LHCN-M2 (cell line): ENCODE data around the gene COIL. TPM values are rescaled to one million over a fixed set of nuclear protein-coding genes. Genes with fewer than 3 reads are reported as not detected.

Source experiments
- DNase-seq: peaks from one replicate; pipeline ENCODE4 v3.0.0-alpha.2; 2012; ENCODE audit warnings: low read depth
- total RNA-seq: library from RNA; depleted of rRNA; stranded (reverse); fragments of >200 nt; gene quantifications from 2 replicates; pipeline ENCODE4 v1.2.3, GENCODE V29; 2014

The COIL gene
- total RNA-seq, 1 experiment from 2014 or later = 22.6 TPM

GRCh38 chr17:56910509-56911235 is 50.2 kb downstream of the COIL start:
- DNase-seq = no peak

- no peak for DNase-seq
Measured at GRCh38 chr17:56909742-56910508, 50.9 kb downstream of the COIL start.

GRCh38 chr17:56908001-56908542 is 52.8 kb downstream of the COIL start:
- peak; percentile 47 for DNase-seq

DNA sequence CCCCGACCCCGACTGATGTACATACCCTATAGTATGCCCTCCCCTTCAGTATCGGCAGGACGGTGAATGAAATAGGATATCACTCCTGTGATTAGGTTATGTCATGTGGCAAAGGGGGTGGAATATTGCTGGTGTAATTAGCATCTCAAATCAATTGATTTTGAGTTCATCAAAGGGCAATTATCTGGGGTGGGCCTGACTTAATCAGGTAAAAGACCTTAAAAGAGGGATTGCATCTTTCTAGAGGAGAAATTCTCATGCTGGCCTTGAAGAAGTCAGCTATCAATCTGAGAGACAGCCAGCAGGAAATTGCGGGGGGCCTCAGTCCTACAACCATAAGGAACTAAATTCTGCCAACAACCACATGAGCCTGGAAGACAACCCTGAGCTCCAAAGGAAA is 57.3 kb downstream of the COIL start:
- DNase-seq = no peak

- peak; percentile 89 for DNase-seq
Measured at GRCh38 chr17:56902348-56902747, 58.5 kb downstream of the COIL start.

- DNase-seq = no peak
Measured at GRCh38 chr17:56899403-56899802, 61.4 kb downstream of the COIL start.

DNA sequence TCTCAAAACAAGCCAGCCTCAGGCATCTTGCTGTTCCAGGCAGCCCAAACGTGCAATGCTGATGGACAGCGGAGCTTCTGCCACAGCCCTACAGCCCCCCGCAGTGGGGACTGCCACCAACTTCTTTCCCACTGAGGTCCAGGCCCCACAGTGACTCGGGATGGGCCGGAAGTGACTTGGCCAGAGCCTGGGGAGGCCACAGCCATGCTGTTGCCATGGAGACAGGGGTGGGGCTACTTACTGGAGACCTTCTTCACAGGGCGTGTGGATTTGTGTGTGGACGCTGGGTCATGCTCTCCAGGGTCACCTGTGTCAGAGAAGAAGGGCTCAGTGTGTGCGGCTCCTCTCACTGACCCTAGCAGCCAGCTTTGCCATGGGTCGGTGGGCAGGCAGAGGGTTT is 62.0 kb downstream of the COIL start:
- no peak for DNase-seq

DNA sequence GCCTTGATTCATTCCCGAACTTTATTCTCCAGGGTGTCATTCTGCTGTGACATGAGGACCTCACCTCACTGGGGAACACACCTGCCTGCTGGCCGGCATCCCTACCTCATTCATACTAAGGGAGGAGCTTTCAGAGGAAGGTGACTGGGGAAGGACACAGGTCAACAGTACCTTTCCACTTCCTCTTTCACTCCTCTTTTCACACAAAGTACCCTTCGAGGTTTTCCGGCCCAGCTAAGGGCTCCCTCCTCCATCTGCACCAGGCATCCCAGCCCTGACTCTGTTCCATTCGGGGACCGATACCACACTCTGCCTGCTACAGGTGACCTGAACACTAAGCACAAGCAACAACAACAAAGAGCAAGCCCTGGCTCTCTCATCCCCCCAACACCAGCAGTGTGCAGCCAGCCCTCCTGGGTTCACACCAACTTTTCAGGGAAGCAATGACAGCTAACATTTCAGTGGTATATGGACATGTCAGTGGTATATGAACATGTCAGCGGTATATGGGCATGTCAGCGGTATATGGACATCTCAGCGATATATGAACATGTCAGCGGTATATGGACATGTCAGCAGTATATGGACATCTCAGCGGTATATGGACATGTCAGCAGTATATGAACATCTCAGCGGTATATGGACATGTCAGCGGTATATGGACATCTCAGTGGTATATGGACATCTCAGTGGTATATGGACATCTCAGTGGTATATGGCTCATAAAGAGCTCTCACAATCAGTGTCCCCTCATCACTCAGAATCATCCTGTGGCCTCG is 63.0 kb downstream of the COIL start:
- DNase-seq = no peak

- no peak for DNase-seq
Measured at GRCh38 chr17:56896968-56897359, 63.9 kb downstream of the COIL start.

GRCh38 chr17:56896217-56896967 is 64.5 kb downstream of the COIL start:
- no peak for DNase-seq

DNA sequence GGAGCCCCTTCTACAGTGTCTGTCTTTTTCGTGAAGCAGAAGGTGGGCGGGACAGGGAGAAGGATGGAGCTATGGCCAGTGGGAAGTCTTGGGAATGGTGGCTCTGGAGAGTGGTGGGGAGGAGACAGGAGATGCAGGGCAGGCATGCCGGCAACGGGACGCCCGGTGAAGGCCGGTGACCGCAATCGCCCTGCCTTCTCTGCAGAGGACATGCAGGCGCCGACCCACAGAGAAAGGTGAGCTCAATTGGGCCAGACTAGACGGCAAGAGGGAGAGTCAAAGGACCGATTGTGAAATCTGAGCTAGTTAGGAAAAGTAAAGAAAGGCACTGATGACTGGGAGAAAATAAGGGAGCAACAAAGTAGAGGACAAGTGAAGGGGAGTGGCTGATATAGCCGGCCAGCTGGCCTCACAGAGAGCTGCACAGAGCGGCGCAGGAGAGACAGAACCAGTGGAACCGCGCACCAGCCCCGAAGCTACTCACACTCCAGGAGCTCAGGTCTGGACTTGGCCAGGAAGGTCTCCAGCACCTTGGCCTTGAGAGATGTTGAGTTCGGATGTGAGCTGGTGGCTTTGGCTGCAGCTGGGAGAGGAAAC is 65.9 kb downstream of the COIL start:
- DNase-seq = no peak

- DNase-seq = no peak
Measured at GRCh38 chr17:56893503-56893902, 67.3 kb downstream of the COIL start.

DNA sequence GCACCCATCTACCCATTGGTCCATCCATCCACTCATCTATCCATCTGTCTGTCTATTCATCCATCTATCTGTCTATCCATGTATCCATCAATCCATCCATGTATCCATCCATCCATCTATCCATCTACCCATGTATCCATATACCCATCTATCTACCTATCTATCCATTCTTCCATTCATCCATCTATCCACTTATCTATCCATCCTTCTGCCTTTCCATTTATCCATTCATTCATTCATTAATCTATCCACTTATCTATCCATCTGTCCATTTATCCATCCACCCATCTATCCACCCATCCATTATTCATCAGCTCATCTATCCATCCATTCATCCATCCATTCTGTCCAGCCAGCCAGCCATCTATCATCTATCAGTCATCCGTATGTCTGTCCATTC is 68.5 kb downstream of the COIL start:
- no peak for DNase-seq

- no peak for DNase-seq
Measured at GRCh38 chr17:56891751-56892150, 69.1 kb downstream of the COIL start.

DNA sequence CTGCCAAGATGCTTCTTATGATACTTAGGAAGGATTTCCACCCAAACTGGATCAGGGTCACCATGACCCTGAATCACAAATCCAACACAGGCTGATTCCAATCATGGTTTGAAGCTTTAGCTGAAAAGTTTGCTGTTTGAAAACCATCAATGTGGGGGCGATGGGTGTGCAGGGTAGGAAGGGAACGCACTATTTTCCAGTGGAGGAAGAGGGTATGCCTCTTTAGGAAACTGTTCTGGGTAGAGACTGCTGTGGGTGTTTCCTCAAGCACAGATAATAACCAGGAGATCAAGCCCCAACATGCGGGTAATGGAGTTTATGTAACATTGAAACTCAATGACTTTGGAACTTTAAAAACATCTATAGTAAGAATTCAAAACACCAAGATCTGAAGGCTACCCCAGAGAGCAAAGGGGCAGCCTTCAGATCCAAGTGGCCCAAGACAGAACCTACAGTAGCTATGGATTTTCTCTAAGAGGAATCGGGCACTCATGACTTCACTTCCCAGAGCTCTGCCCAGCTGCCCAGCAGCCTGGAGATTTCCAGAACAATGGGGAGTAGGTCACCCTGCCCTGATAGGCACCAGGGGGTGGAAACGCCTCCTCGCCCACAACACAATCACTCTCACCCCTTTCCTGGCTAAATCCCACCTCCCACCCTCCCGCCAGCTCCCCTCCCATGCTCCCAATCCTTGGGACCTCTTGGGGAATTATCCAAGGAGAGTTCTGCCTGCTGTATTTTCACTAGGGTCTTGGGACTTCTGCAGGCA is 69.8 kb downstream of the COIL start:
- no peak for DNase-seq

DNA sequence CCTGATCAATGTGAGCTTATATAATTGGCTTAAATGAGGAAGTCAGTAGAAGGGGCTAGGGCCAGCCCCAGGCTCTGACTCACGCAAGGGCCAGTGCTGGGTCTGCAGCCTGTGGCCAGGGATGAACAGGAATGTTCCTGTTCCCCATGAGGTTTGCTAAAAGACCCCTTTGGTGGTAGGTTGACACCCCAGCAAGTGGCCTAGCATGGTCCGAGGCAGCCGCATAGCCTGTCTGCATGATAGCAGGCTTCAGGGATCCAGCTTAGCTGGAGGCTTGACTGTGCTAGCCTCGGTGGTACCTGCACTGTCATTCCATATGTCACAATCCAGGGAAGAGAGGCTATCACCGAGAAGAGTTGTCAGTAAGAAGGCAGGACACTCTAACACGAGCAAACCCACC is 70.5 kb downstream of the COIL start:
- DNase-seq = no peak
